HepG2 (cell line): ENCODE data around the gene NUTF2. TPM values are rescaled to one million over a fixed set of nuclear protein-coding genes. Genes with fewer than 3 reads are reported as not detected.

Experiments used
- ATAC-seq: fragments of 200-7000 bp; cut with Tn5 transposase; 3 replicates; pipeline ENCODE4 v1.9.1; 2020; ENCODE audit warnings: mild to moderate bottlenecking, moderate library complexity
- BruUV-seq: library from RNA; stranded (reverse); fragments of 400-500 nt; replicated peaks from 2 replicates; lab custom pipeline; 2021; lab: Mats Ljungman, UMichigan
- CTCF ChIA-PET: fragments of 300-600 bp; formaldehyde crosslinking; extraction: SDS; loops from one replicate; lab custom pipeline; 2021; ENCODE audit warnings: low total read pairs, inconsistent platforms, low intra/inter-chr PET ratio; lab: Yijun Ruan, JAX
- POLR2A ChIA-PET: fragments of 350-600 bp; sonication (Branson Sonifier 250); formaldehyde crosslinking; loops from one replicate; lab custom pipeline; 2020; ENCODE audit warnings: antibody characterized with exemption, inconsistent platforms; lab: Yijun Ruan, JAX
- DNase-seq: peaks from one replicate; pipeline ENCODE4 v3.0.0-alpha.2; 2015; ENCODE audit warnings: low spot score
- FAIRE-seq: peaks from 3 replicates; lab custom pipeline; 2011; peaks lifted over from hg19 to GRCh38; lab: Jason Lieb, UNC
- H2AFZ ChIP-seq: one replicate; pipeline ENCODE4 v1.6.1; 2011; ENCODE audit warnings: low read length, inconsistent platforms
- H3K27ac ChIP-seq: fragments of 300-600 bp; 3 replicates; pipeline ENCODE4 v1.8.0; 2011; ENCODE audit warnings: mixed run types, mild to moderate bottlenecking, mixed read lengths, low read length, inconsistent platforms; ENCODE audit not compliant: insufficient read depth; ENCODE audit errors: extremely low read length
- H3K27me3 ChIP-seq, 2 experiments: fragments of 200-600 bp in 1 of 2; 2 replicates in 1 of 2; 3 replicates in 1 of 2; pipeline versions ENCODE4 v1.6.0 to v1.8.0; 2011; ENCODE audit warnings: low read length in 2 of 2, mild to moderate bottlenecking in 2 of 2, moderate library complexity in 2 of 2, inconsistent platforms in 1 of 2; ENCODE audit not compliant: insufficient read depth in 2 of 2, control insufficient read depth in 1 of 2
- H3K36me3 ChIP-seq, 2 experiments: fragments of 200-600 bp in 1 of 2; replicated peaks in 1 of 2; 2 replicates in 1 of 2; 3 replicates in 1 of 2; pipeline versions ENCODE4 v1.5.1 to v1.8.0; 2011; ENCODE audit warnings: low read length in 2 of 2, inconsistent platforms in 1 of 2; ENCODE audit not compliant: insufficient read depth in 2 of 2, control insufficient read depth in 1 of 2
- H3K4me1 ChIP-seq: 2 replicates; pipeline ENCODE4 v1.5.1; 2012; ENCODE audit warnings: low read length, inconsistent platforms; ENCODE audit not compliant: insufficient read depth
- H3K4me2 ChIP-seq: 2 replicates; pipeline ENCODE4 v1.6.0; 2011; ENCODE audit warnings: low read depth, low read length, inconsistent platforms
- H3K4me3 ChIP-seq, 3 experiments: fragments of 200-600 bp in 1 of 3; sonication (generic), shearing (Covaris generic) in 1 of 3; replicated peaks in 1 of 3; 2 replicates each; pipeline ENCODE4 v1.5.1; 2011 to 2016; ENCODE audit warnings: low read length in 3 of 3, inconsistent platforms in 2 of 3, low read depth in 2 of 3, mild to moderate bottlenecking in 2 of 3, control low read depth in 1 of 3, mixed read lengths in 1 of 3; ENCODE audit not compliant: insufficient read depth in 1 of 3
- H3K79me2 ChIP-seq: one replicate; pipeline ENCODE4 v1.6.1; 2011; ENCODE audit warnings: low read length, inconsistent platforms; ENCODE audit not compliant: insufficient read depth
- H3K9ac ChIP-seq: 2 replicates; pipeline ENCODE4 v1.6.0; 2011; ENCODE audit warnings: mild to moderate bottlenecking, low read depth, low read length, inconsistent platforms; ENCODE audit not compliant: insufficient read depth
- H3K9me3 ChIP-seq: 2 replicates; pipeline ENCODE4 v1.5.1; 2012; ENCODE audit warnings: mild to moderate bottlenecking, low read length
- H4K20me1 ChIP-seq: 2 replicates; pipeline ENCODE4 v1.6.0; 2011; ENCODE audit warnings: inconsistent platforms, mild to moderate bottlenecking, low read length, moderate library complexity; ENCODE audit not compliant: insufficient read depth
- ARID2 ChIP-seq: sonication (generic); formaldehyde crosslinking; IDR thresholded peaks from 2 replicates; pipeline ENCODE4 v1.8.1; 2022; ENCODE audit warnings: mild to moderate bottlenecking, missing genetic modification reagents, borderline replicate concordance
- ELF1 ChIP-seq: sonication (generic); formaldehyde crosslinking; IDR thresholded peaks from 2 replicates; pipeline ENCODE4 v1.4.0; 2020; ENCODE audit warnings: missing genetic modification reagents
- ISX ChIP-seq: sonication (generic); formaldehyde crosslinking; conservative IDR thresholded peaks from 2 replicates; pipeline ENCODE4 v1.5.0; 2020; ENCODE audit warnings: missing genetic modification reagents
- KLF16 ChIP-seq, 2 experiments: sonication (generic) in 1 of 2; formaldehyde crosslinking in 1 of 2; IDR thresholded peaks; 2 replicates each; pipeline versions ENCODE4 v1.6.1 to v1.8.0; 2016 to 2023; ENCODE audit warnings: missing genetic modification reagents in 2 of 2, missing compliant biosample characterization in 1 of 2
- MEIS1 ChIP-seq: sonication (generic); formaldehyde crosslinking; IDR thresholded peaks from 2 replicates; pipeline ENCODE4 v1.9.0; 2021; ENCODE audit warnings: mild to moderate bottlenecking, missing genetic modification reagents, moderate library complexity, borderline replicate concordance
- MYNN ChIP-seq: sonication (generic); formaldehyde crosslinking; IDR thresholded peaks from 2 replicates; pipeline ENCODE4 v1.4.0; 2020; ENCODE audit warnings: mild to moderate bottlenecking, low read depth, missing genetic modification reagents
- NAIF1 ChIP-seq: sonication (generic); formaldehyde crosslinking; IDR thresholded peaks from 2 replicates; pipeline ENCODE4 v1.5.0; 2020; ENCODE audit warnings: mild to moderate bottlenecking, missing genetic modification reagents, borderline replicate concordance
- POGZ ChIP-seq: sonication (generic); formaldehyde crosslinking; IDR thresholded peaks from 2 replicates; pipeline ENCODE4 v1.4.0; 2020; ENCODE audit warnings: mild to moderate bottlenecking, missing genetic modification reagents
- RBM22 ChIP-seq: fragments of 200-400 bp; formaldehyde crosslinking; optimal IDR thresholded peaks from 2 replicates; pipeline ENCODE3; 2017; ENCODE audit warnings: mild to moderate bottlenecking, low read length, moderate library complexity
- SMYD3 ChIP-seq: sonication (generic); formaldehyde crosslinking; IDR thresholded peaks from 2 replicates; pipeline ENCODE4 v1.8.1; 2023; ENCODE audit warnings: mild to moderate bottlenecking, missing genetic modification reagents
- SNRNP70 ChIP-seq: fragments of 200-400 bp; formaldehyde crosslinking; IDR thresholded peaks from 2 replicates; pipeline ENCODE4 v1.6.1; 2017; ENCODE audit warnings: mild to moderate bottlenecking, low read depth, low read length, moderate library complexity
- TEAD3 ChIP-seq: optimal IDR thresholded peaks from 2 replicates; pipeline ENCODE3; 2016; ENCODE audit warnings: borderline replicate concordance
- TRIM24 ChIP-seq: sonication (generic); formaldehyde crosslinking; IDR thresholded peaks from 2 replicates; pipeline ENCODE4 v1.8.0; 2022; ENCODE audit warnings: mild to moderate bottlenecking, missing genetic modification reagents
- ZKSCAN8 ChIP-seq: IDR thresholded peaks from 2 replicates; pipeline ENCODE4 v1.6.1; 2016; ENCODE audit warnings: borderline replicate concordance, missing genetic modification reagents, missing compliant biosample characterization
- ZNF180 ChIP-seq: sonication (generic); formaldehyde crosslinking; IDR thresholded peaks from 2 replicates; pipeline ENCODE4 v1.4.0; 2020; ENCODE audit warnings: low read depth, missing genetic modification reagents, borderline replicate concordance
- ZNF20 ChIP-seq: sonication (generic); formaldehyde crosslinking; IDR thresholded peaks from 2 replicates; pipeline ENCODE4 v1.4.0; 2020; ENCODE audit warnings: mild to moderate bottlenecking, moderate library complexity, missing genetic modification reagents
- ZNF547 ChIP-seq: sonication (generic); formaldehyde crosslinking; IDR thresholded peaks from 2 replicates; pipeline ENCODE4 v1.5.1; 2020; ENCODE audit warnings: mild to moderate bottlenecking, missing genetic modification reagents
- ZNF615 ChIP-seq: sonication (generic); formaldehyde crosslinking; IDR thresholded peaks from 2 replicates; pipeline ENCODE4 v1.5.0; 2020; ENCODE audit warnings: mild to moderate bottlenecking, missing genetic modification reagents, borderline replicate concordance
- ZNF772 ChIP-seq: sonication (generic); formaldehyde crosslinking; IDR thresholded peaks from 2 replicates; pipeline ENCODE4 v1.5.0; 2020; ENCODE audit warnings: mild to moderate bottlenecking, missing genetic modification reagents
- WGBS: methylation state at CpG from one replicate; pipeline ENCODE4 v1.1.6; 2017; ENCODE audit warnings: low lambda C conversion rate; 5-methylcytosine and 5-hydroxymethylcytosine counted together
- in situ Hi-C: cut with HindIII; loops from 2 replicates; pipeline ENCODE4 v1.10.0; 2017; ENCODE audit warnings: low pct_unique_long_range_greater_than_20kb; ENCODE audit not compliant: extremely low pct_ligation_motif_present
- intact Hi-C: fragments of 100-400 bp; cut with micrococcal nuclease; formaldehyde crosslinking; loops from one replicate; pipeline ENCODE4 v1.10.0; 2022; ENCODE audit not compliant: unreplicated experiment
- polyA plus RNA-seq, 8 experiments: library from polyadenylated mRNA; depleted of rRNA in 3 of 8; stranded (reverse) in 7 of 8; unstranded in 1 of 8; fragments of >200 nt; fragmentation: Illumina TruSeq in 4 of 8; extraction: Trizol in 4 of 8; gene quantifications; 2 replicates each; pipeline versions ENCODE4 v1.2.1 to v1.2.3, GENCODE V29; 2011 to 2016; ENCODE audit warnings: low read depth in 4 of 8, missing spikeins in 1 of 8, mixed read lengths in 1 of 8; ENCODE audit not compliant: insufficient read depth in 1 of 8
- total RNA-seq, 5 experiments: library from RNA; depleted of rRNA; stranded (reverse); fragments of >200 nt; fragmentation: Illumina TruSeq; extraction: Trizol; gene quantifications; 2 replicates each; pipeline ENCODE4 v1.2.3, GENCODE V29; 2016; ENCODE audit warnings: low read depth in 1 of 5
- TF ChIP-seq, protein P1 (sequence below): sonication (generic); formaldehyde crosslinking; conservative IDR thresholded peaks from 2 replicates; pipeline ENCODE4 v1.8.0; 2022; ENCODE audit warnings: missing genetic modification reagents
- TF ChIP-seq, protein P2 (sequence below): sonication (generic); formaldehyde crosslinking; IDR thresholded peaks from 2 replicates; pipeline ENCODE4 v1.5.1; 2020; ENCODE audit warnings: missing genetic modification reagents, mild to moderate bottlenecking, borderline replicate concordance
- TF ChIP-seq, protein P3 (sequence below): sonication (generic); formaldehyde crosslinking; IDR thresholded peaks from 2 replicates; pipeline ENCODE4 v1.8.1; 2023; ENCODE audit warnings: mild to moderate bottlenecking, missing genetic modification reagents, borderline replicate concordance

NUTF2 gene
- total and polyA plus RNA-seq, 2 of the 13 experiments (the other 11 are each of a cell fraction or from before 2014, with no cell fraction given) = 168 to 214 TPM

DNA sequence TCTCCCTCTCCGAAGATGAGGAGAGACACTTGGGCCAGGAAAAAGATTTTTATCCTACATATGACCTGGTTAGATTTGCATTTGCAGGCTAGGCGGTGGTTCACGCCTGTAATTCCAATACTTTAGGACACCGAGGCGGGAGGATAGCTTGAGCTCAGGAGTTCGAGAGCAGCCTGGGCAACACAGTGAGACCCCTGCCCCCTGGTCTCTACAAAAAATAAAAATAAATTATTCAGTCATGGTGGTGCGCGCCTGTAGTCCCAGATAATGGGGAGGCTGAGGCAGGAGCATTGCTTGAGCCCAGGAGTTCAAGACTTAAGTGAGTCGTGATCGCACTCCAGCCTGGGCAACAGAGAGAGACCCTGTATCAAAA is 12.5 kb upstream of the NUTF2 start:
- POLR2A ChIA-PET = interaction anchor here (0.5 to 4.1 kb wide), 14 partner anchors 9 to 251 kb away, joined by 3 to 47 read pairs (median 7); partner anchors contain the start of genes ACD, CENPT, NFATC3 and NUTF2
- BruUV-seq = no TSS peak
- 54% methylated on average over 10 of the region's 10 CpGs for WGBS
- no peaks in the 10 kb centered on the region; a peak in 1 of 5 replicates for H3K27me3 ChIP-seq
- H3K9me3 ChIP-seq = no peaks in the 10 kb centered on the region
- no peak for DNase-seq
- peak overlapping the region; percentile 97 for H2AFZ ChIP-seq
- H3K4me3 ChIP-seq = peak overlapping the region; percentile 75 to 91 (median 75)
- intact Hi-C loops (no loop called here), in situ Hi-C loops (no loop called here)
- H3K36me3 ChIP-seq = peaks cover 17 to 29% of the 10 kb centered on the region in 2 experiments
- H3K27ac ChIP-seq = no peak overlapping the region
- no peaks in the 10 kb centered on the region for H4K20me1 ChIP-seq
- H3K4me2 ChIP-seq = peak overlapping the region; percentile 99
- ATAC-seq = no peak
- peak overlapping the region; percentile 92; the same call in 1 of the 2 replicates for H3K9ac ChIP-seq
- CTCF ChIA-PET = interaction anchor here (1.3 kb wide), 1 partner anchor 18 kb away, joined by 3 read pairs; no protein-coding TSS in a partner anchor
- no peak for FAIRE-seq
- peaks cover 16% of the 10 kb centered on the region for H3K79me2 ChIP-seq
- H3K4me1 ChIP-seq = peaks cover 37% of the 10 kb centered on the region
- no peak for TF ChIP-seq SMYD3 (CRISPR knock-in tag)
- no peak for TF ChIP-seq ELF1 (CRISPR knock-in tag)
- no peak for TF ChIP-seq POGZ
- TF ChIP-seq ISX = no peak
- TF ChIP-seq MYNN (CRISPR knock-in tag) = 0 out of 2 replicates have a peak, but pooled peaks have one; percentile 13
- no peak for TF ChIP-seq TEAD3 (CRISPR knock-in tag)
- TF ChIP-seq KLF16 (CRISPR knock-in tag; IDR thresholded peaks at IDR 0.05) = no peak
- TF ChIP-seq ZNF772 (CRISPR knock-in tag) = peak; percentile 14; the same call in 1 of the 2 replicates
- TF ChIP-seq, protein P1, sequence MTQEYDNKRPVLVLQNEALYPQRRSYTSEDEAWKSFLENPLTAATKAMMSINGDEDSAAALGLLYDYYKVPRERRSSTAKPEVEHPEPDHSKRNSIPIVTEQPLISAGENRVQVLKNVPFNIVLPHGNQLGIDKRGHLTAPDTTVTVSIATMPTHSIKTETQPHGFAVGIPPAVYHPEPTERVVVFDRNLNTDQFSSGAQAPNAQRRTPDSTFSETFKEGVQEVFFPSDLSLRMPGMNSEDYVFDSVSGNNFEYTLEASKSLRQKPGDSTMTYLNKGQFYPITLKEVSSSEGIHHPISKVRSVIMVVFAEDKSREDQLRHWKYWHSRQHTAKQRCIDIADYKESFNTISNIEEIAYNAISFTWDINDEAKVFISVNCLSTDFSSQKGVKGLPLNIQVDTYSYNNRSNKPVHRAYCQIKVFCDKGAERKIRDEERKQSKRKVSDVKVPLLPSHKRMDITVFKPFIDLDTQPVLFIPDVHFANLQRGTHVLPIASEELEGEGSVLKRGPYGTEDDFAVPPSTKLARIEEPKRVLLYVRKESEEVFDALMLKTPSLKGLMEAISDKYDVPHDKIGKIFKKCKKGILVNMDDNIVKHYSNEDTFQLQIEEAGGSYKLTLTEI (CRISPR knock-in tag) = no peak
- TF ChIP-seq, protein P2, sequence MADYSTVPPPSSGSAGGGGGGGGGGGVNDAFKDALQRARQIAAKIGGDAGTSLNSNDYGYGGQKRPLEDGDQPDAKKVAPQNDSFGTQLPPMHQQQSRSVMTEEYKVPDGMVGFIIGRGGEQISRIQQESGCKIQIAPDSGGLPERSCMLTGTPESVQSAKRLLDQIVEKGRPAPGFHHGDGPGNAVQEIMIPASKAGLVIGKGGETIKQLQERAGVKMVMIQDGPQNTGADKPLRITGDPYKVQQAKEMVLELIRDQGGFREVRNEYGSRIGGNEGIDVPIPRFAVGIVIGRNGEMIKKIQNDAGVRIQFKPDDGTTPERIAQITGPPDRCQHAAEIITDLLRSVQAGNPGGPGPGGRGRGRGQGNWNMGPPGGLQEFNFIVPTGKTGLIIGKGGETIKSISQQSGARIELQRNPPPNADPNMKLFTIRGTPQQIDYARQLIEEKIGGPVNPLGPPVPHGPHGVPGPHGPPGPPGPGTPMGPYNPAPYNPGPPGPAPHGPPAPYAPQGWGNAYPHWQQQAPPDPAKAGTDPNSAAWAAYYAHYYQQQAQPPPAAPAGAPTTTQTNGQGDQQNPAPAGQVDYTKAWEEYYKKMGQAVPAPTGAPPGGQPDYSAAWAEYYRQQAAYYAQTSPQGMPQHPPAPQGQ (CRISPR knock-in tag) = no peak
- TF ChIP-seq NAIF1 (CRISPR knock-in tag) = 0 out of 2 replicates have a peak, but pooled peaks have one; percentile 20
- TF ChIP-seq MEIS1 (CRISPR knock-in tag) = 0 out of 2 replicates have a peak, but pooled peaks have one; percentile 15
- TF ChIP-seq ZNF547 (CRISPR knock-in tag) = 0 out of 2 replicates have a peak, but pooled peaks have one; percentile 1
- no peak for TF ChIP-seq TRIM24
- TF ChIP-seq RBM22 = no peak
- TF ChIP-seq ZNF180 = 0 out of 2 replicates have a peak, but pooled peaks have one; percentile 34
- TF ChIP-seq ZNF20 (CRISPR knock-in tag) = no peak
- no peak for TF ChIP-seq SNRNP70
- TF ChIP-seq ZNF615 (CRISPR knock-in tag) = 0 out of 2 replicates have a peak, but pooled peaks have one; percentile 6
- 0 out of 2 replicates have a peak, but pooled peaks have one; percentile 4 for TF ChIP-seq ARID2
- 0 out of 2 replicates have a peak, but pooled peaks have one; percentile 5 for TF ChIP-seq ZKSCAN8 (CRISPR knock-in tag)
- TF ChIP-seq, protein P3, sequence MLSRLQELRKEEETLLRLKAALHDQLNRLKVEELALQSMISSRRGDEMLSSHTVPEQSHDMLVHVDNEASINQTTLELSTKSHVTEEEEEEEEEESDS (CRISPR knock-in tag) = no peak
